DOHH2 (cell line): ENCODE measurements around the gene NLRP8.

Experiments
- EZH2phosphoT487 ChIP-seq: fragments of 200-600 bp; sonication (generic); IDR thresholded peaks from 2 replicates; pipeline ENCODE4 v1.6.1; 2017; ENCODE audit warnings: borderline replicate concordance, mild to moderate bottlenecking, antibody characterized with exemption, low read length, moderate library complexity, mixed read lengths
- TF ChIP-seq, protein P1 (sequence below): fragments of 200-600 bp; sonication (generic); IDR thresholded peaks from one replicate; pipeline ENCODE4 v1.5.1; 2014; ENCODE audit warnings: antibody characterized with exemption, mild to moderate bottlenecking, low read depth, low read length; ENCODE audit not compliant: poor library complexity, severe bottlenecking

DNA sequence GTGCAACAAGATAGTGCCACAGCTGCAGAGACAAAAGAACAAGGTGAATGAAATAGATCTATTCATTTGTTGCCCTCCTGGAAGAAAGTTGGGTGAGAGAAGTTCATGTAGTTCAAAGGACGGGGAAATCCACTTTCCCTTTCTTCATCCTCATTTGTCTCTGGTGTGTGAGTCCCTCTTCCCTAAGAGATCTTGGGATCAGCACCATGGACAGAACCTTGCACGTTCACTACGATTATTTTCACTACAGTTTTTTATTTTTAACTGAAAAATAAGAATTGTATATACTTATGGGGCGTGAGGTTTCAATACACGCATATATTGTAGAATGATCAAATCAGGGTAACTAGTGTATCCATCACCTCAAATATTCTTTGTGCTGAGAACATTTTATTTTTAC is 68.1 kb downstream of the NLRP8 start:
- TF ChIP-seq, protein P1, sequence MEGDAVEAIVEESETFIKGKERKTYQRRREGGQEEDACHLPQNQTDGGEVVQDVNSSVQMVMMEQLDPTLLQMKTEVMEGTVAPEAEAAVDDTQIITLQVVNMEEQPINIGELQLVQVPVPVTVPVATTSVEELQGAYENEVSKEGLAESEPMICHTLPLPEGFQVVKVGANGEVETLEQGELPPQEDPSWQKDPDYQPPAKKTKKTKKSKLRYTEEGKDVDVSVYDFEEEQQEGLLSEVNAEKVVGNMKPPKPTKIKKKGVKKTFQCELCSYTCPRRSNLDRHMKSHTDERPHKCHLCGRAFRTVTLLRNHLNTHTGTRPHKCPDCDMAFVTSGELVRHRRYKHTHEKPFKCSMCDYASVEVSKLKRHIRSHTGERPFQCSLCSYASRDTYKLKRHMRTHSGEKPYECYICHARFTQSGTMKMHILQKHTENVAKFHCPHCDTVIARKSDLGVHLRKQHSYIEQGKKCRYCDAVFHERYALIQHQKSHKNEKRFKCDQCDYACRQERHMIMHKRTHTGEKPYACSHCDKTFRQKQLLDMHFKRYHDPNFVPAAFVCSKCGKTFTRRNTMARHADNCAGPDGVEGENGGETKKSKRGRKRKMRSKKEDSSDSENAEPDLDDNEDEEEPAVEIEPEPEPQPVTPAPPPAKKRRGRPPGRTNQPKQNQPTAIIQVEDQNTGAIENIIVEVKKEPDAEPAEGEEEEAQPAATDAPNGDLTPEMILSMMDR = no peak
- TF ChIP-seq EZH2phosphoT487 = no peak
